GM21515 (cell line): ENCODE data around the gene RIMKLA.
A peak's percentile ranks its signal among the peaks of the same experiment; 100 is the strongest.

Experiments used
- ATAC-seq: cut with Tn5 transposase; IDR thresholded peaks from one replicate; pipeline ENCODE4 v1.9.1; 2021; ENCODE audit not compliant: unreplicated experiment

The RIMKLA gene, protein sequence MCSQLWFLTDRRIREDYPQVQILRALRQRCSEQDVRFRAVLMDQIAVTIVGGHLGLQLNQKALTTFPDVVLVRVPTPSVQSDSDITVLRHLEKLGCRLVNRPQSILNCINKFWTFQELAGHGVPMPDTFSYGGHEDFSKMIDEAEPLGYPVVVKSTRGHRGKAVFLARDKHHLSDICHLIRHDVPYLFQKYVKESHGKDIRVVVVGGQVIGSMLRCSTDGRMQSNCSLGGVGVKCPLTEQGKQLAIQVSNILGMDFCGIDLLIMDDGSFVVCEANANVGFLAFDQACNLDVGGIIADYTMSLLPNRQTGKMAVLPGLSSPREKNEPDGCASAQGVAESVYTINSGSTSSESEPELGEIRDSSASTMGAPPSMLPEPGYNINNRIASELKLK

DNA sequence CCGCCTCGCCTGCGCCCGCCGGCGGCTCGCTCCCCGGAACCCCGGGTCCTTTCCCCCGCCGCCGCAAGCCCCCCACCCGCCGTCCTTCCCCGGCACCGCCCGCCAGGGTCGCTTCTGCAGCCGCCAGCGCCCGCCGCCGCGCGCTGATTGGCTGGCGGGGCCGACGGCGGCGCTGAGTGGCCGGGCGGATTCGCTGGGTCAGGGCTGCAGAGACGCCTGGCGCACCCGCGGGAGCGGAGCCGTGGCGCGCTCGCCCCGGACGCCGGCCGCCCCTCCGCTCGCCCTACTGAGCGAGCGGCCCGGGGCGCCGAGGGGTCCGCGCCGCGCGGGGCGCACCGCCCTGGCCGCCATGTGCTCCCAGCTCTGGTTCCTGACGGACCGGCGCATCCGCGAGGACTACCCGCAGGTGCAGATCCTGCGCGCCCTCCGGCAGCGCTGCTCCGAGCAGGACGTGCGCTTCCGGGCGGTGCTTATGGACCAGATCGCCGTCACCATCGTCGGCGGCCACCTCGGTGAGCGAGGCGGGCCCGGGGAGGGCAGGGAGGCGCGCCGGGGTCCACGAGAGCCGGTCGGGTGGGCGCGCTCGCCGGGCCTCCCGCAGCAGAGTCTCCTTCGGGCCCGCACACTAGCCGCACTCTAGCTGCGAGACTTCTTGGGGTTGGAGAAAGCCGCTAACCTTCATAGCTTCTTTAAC lies at the start of gene RIMKLA:
Gene RIMKLA, plus strand, starts transcription at position 207 of the 694 bp plus-strand sequence. Its CDS starts 143 bp downstream, at position 350.
- ATAC-seq, result peak; percentile 86

GRCh38 chr1:42332877-42333276 lies 47.7 kb upstream of the RIMKLA start:
- ATAC-seq, result no peak

DNA sequence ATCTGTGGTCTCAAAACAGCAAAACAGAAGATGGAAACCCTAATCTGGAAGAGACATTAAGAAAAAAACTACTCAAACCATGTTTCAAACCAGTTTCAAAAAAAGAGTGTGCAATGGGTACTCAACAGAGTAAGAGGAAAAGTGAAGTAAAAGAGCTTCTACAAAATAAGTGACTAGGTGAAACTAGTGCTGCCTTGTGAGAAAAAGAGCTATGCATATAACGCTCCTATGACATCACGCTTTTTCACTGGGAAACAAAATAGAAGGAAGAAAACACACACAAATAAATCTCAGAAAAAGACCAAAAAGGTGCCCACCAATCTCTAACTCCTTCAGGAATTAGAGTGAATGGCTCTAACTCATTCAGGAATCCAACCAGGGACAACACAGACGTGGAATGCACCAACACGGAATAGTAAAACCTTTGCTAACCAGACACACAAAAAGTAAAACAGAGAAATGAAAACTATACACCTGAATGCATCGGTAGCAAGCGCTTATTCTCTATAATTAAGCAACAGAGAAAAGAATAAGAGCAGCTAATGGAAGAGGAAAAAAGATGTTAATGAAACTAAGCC lies 46.8 kb upstream of the RIMKLA start:
- no peak for ATAC-seq

- ATAC-seq, result peak; percentile 46
Observed at GRCh38 chr1:42334240-42335049, 46.1 kb upstream of the RIMKLA start.

- ATAC-seq, result peak; percentile 71
Observed at GRCh38 chr1:42335050-42335808, 45.4 kb upstream of the RIMKLA start, which contains the start of gene FOXJ3. Gene FOXJ3 (minus strand): TSS chr1:42335235. CDS start chr1:42311093, 24,142 bp downstream.

DNA sequence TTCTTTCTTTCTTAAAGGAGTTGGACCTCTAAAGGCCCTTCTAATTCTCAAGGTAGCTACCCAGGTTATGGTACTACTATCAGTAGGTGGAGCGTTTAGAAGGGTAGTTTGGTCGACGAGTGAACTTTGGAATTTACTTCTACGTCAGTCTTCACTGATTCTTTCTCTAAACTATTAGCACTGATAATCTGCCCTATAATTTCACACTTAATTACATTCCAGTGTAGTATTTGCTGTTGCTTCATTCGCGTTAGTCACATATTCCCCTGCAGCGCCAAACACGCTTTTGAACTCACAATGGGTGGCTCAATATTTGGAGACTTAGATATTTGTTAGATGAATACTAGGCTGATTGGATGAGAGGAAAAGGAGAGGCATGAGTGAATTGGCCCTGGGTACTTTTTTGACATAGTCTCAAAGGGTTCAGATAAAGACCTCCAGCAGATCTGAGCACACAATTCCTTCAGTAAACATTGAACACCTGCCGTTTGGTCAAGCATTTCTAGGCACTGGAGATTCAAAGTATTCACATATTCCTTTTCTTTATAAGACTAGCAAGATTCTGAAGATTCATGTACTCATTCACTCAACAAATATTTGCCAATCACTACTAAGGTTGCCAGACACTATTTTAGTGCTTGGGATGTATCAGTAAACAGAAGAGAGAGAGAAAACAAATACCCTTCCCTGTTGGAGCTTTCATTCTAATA lies 44.6 kb upstream of the RIMKLA start:
- peak; percentile 2 for ATAC-seq

- ATAC-seq, result no peak
Observed at GRCh38 chr1:42336978-42337377, 43.6 kb upstream of the RIMKLA start.

GRCh38 chr1:42340093-42340492 lies 40.5 kb upstream of the RIMKLA start:
- no peak for ATAC-seq

DNA sequence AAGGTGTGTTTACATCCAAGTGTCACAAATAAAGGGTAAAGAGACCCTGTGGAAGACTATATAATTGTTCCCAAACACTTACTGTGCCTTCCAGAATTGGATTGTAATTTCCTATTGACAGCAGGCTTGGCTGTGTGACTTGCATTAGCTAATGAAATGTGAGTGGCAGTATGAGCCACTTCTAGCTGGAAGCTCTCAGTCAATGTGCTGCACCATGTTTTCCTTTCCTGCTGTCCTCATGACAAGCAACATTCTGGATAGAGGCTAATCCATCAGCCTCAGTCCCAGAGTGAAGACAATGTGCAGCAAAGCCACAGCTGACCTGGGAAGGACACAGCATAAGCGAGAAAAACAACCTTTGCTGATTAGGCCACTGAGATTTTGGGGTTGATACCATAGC lies 39.7 kb upstream of the RIMKLA start:
- no peak for ATAC-seq

DNA sequence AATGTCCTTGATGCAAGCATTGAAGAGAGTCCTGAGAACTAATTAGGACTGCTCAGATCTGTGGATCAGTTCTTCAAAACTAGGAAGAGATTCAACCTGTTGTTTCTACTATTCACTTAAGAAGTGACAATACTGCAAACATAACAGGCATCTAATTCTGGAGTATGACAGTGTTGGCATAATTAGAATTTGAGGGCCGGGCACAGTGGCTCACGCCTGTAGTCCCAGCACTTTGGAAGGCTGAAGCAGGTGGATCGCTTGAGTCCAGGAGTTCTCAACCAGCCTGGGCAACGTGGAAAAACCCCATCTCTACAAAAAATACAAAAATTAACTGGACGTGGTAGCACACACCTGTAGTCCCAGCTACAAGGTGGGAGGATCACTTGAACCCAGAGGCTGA lies 37.5 kb upstream of the RIMKLA start:
- no peak for ATAC-seq

GRCh38 chr1:42348498-42348897 lies 32.1 kb upstream of the RIMKLA start:
- no peak for ATAC-seq

- no peak for ATAC-seq
Observed at GRCh38 chr1:42350086-42350485, 30.5 kb upstream of the RIMKLA start.

DNA sequence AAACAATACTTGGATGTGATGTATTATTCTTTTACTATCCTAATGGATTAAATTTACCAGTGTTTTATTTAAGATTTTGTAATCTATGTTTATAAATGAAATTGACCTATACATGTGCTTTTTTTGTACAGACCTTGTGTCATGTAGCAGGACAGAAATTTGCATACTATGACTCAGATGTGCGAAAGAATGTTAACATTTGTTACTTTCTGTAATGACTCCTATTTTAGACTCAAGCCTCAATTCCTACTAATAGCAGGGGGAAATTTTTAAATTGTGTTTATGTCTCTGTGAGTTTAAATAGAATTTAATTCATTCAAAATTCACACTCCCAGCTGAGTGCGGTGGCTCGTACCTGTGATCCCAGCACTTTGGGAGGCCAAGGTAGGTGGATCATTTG lies 21.8 kb upstream of the RIMKLA start:
- ATAC-seq, result no peak

DNA sequence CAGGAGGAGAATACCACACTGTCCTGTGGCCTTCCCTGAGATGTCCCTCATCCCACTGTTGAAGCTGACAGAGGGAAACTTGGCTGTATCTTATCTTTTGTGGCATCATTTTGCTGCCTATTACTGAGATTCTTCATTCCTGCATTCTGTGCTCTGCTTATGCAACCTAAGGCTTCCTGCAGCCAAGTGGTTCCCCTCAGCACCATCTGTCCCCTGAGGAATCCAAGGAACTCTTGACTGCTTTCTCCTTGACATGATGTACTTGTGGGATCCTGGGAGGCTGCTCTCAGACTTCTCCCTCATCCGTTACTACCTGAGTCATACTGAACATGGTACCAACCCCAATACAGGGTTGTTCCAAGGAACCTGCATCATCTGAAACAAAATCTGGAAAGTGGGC lies 21.1 kb upstream of the RIMKLA start:
- no peak for ATAC-seq

DNA sequence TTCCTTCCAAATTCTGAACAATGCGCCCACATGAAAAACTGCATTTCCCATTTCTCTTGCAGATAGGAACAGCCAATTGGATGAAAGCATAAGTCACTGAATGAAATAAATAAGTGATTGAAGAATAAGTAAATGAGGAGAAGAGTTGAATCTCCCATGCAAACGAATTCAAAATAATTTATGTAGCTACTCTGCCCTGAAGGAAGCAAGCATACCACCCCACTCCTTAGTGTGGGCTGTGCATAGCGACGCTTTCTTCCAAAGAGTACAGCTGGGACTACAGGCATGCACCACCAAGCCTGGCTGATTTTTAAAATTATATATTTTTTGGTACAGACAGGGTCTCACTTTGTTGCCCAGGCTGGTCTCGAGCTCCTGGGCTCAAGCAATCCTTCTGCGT lies 16.5 kb upstream of the RIMKLA start:
- no peak for ATAC-seq

DNA sequence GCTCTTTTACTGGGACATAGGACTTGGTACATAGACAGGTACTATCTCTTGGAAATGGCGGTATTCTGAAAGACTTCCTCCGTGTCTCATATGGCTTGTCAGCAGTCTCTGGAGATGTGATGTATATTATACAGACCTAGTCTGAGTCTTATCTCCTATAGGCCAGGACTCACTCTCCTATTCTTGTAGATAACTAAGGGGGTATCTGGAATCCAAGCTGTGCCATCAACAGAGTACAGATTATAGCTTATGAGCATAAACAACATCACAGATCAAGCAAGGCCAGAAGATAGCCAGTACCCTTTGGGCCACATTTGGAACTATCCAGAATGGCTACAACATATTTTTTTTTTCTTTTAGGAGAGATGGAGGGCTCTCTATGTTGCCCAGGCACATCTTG lies 16.1 kb upstream of the RIMKLA start:
- no peak for ATAC-seq

GRCh38 chr1:42365118-42365517 lies 15.5 kb upstream of the RIMKLA start:
- ATAC-seq, result no peak

- ATAC-seq, result no peak
Observed at GRCh38 chr1:42368096-42368795, 12.3 kb upstream of the RIMKLA start.

DNA sequence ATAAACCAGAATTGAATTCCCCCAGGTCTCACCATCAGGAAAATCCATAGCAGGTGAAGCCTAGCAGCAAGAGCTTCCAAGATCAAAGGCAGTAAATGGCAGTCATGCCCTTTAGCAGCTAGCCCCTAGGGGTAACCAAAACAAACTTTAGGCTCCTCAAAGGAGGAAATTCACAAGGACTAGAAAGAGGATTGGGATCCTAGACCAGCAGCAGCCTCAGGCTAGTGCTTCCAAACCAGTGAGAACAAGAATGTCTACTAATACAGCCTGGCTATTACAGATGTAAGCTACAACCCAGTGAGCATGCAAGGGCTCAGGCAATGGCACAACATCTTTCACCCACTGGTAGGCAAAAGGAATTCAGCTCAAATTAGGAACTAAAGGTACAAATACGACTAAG lies 11.1 kb upstream of the RIMKLA start:
- no peak for ATAC-seq
